Hematopoietic multipotent progenitor cell treated with erythropoietin and hydrocortisone succinate and interleukin-3 and kit ligand, for 6 days (in vitro differentiated cells): ENCODE results near the gene APELA.
"Not testable (repeated sequence)": the region's sequence is repeated elsewhere in the genome, so short reads cannot be mapped to it uniquely, and the experiment has no call there.

Source experiments
- DNase-seq: peaks from one replicate; pipeline ENCODE4 v3.0.0-alpha.2; 2015

Gene APELA

DNA sequence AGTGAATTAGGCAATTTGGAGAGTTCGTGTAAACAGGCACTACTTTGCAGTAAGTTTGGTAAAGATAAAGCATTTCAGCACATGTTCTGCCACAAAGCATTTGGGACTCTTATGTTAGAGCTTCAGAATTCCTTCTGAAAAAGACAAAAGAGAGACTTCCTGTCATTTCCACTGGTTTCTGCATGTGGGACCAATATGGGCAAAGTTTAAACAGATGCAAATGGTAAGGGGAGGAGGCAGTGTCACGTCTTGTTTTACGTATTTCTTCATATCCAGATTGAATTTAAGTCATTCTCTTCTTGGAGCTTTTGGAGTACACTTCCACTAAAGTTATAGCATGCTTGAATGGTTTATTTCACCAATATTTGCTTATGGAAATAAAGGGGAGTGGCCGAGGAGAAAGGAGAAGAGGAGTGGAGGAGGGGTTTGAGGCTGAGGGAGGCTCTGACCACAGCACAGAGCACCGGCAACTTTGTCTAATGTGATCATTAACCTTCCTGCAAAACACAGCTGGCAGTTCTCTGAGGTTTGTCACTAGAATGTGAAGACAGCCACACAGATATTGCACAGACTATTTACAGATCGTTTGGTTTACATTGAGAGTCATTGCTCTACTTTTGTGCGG is at the start of gene APELA:
APELA (plus strand) TSS at position 479 of the 625 bp plus-strand sequence. CDS start 154 bp downstream, outside the sequence.
- DNase-seq = no peak

GRCh38 chr4:164828955-164829354 is 48.0 kb upstream of the APELA start:
- no peak for DNase-seq

DNA sequence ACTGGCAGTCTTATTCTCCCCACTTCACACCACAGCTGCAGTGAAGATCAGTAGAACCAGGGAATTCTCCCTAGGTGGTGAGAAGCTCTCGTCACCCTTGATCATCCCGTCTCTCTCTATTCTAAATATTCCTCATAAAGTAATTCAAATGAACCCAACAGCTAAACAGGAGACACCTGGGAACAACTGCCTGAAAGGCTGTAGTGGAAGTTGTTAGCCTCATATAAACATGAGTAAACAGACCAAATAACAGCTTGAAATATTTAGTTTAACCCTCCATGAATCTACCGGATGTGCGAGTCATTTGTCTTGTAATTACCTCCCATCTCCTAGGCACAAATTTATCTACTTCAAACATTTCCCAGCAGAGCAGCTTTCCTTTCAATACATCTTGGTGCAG is 30.4 kb upstream of the APELA start:
- DNase-seq = no peak

- DNase-seq = no peak
These were observed 30.0 kb upstream of the APELA start for GRCh38 chr4:164847016-164847415.

DNA sequence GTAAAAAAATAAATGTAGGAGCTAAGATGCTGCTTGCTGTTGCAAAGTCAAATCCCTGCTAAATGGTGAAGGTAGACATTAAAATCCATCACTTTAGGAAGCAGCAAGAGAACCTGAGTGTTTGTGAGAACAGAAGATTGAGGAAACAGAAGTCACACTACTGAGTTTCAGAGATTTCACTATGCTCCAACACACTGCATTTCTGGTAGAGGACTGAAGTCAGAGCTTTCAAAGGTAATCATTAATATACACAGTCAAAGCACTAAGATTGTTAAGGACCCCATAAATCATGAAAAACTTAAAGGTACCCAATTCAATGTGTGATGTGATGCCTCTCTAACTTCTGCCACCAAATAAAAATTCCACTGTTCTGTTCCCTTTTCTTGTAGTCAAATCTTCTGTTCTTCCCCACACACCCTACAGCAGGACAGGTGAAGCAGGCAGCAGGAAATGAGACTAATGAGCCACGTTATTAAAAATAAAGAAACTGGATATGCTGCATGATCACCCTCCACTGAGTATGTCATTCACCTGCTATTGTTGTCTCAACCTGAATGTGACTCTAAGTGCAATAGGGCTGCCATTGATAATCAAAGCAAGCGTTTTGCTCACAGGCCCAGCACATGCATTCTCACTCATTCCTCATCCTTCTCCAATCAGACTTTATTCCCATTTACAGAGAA is 28.9 kb upstream of the APELA start:
- DNase-seq = no peak

DNA sequence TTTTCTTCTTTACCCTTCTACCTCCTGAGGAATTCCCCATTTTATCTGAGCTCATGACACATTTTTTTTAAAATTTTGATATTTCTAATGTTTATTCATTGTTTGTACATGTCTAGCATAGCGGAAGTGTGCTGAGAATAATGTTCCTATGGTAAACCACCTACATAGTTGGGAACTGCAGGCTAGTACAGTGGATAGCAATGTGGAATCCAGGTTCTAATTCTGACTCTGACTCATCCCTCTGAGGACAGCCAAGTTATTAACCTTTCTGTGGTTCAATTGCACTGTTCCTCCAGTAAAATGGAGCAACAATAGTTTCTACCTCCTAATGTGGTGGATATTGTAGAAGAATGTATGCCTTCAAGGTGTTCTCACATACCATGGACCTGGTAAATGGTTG is 20.6 kb upstream of the APELA start:
- DNase-seq = no peak

DNA sequence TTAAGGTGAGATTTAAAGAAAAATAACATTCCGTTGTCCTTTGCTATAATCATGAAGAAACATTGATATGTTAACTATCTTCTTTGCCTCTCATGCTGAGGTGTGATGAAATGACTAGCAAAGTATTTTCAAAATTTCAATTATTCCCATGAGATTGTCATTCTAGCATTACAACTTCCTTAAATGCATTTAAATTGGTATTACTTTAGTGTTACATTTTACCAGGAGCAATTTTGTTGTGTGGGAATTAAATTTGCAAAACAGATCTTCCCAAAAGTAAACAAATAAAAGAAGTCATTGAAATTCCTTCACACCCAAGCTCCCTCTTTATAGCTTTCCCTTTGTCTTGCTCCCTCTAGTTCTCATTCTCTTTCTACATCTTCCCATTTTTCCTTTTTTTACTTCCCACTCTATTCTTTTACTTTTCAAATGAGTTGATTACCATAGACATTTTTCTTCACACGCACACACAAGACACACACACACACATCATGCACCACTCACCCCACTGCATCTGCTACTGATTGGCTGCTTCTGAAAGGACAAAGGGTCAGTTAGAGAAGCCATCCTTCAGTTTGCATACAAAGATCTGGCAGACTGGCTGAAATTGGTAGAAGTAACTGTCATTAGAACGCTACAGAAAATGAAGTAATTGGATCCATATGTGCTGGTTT is 10.0 kb upstream of the APELA start:
- DNase-seq = no peak

DNA sequence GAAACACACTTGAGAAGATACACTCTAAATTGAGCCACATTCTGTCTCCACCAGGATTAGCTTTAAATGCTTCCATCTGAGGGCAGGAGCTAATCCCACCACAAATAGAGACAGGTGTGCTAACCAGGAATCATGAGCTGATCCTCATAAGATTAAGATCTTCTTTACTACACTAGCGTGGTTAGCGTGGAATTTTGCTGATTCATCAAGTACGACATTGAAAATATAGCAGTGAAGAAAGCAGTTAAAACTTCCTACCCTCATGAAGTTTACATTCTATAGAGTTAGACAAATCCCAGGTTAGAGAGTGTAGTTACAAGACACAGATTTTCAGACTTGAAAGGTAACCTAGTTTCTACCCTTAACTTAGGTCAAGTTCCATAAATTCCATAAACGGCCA is 5.3 kb upstream of the APELA start:
- DNase-seq = no peak

DNA sequence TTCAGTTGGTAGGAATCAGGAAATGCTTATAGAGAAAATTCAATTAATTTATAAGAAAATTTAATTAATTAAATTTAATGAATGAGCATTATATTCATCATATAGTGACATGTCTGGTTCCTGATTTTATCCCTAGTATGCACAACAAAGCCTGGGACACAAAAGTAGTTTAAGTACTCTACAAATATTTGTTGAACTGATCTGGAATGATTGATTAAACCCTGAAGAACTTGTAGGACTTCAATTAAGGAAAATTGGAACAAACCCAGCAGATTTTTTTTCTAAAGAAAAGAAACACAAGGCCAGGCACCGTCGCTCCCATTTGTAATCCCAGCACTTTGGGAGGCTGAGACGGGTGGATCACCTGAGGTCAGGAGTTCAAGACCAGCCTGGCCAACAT is 4.5 kb upstream of the APELA start:
- no peak for DNase-seq

DNA sequence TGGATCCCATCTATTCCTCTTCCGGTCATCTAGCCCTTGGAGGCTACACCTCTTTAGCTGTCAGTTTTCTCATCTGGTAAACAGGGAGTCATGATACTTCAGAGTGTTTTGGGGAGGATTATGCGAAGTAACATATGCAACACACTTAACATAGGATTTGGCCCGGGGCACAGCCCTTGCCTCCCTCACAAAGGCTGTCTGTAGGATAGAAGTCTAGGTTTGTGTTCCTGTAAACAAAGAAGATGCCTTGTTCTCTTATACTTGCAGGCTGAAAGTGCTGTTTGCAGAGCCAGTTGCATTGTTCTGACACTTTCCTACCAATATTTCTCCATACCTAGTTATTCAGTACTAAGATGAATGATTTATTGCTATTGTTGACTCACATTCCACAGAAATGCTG is 2.2 kb upstream of the APELA start:
- DNase-seq = no peak

DNA sequence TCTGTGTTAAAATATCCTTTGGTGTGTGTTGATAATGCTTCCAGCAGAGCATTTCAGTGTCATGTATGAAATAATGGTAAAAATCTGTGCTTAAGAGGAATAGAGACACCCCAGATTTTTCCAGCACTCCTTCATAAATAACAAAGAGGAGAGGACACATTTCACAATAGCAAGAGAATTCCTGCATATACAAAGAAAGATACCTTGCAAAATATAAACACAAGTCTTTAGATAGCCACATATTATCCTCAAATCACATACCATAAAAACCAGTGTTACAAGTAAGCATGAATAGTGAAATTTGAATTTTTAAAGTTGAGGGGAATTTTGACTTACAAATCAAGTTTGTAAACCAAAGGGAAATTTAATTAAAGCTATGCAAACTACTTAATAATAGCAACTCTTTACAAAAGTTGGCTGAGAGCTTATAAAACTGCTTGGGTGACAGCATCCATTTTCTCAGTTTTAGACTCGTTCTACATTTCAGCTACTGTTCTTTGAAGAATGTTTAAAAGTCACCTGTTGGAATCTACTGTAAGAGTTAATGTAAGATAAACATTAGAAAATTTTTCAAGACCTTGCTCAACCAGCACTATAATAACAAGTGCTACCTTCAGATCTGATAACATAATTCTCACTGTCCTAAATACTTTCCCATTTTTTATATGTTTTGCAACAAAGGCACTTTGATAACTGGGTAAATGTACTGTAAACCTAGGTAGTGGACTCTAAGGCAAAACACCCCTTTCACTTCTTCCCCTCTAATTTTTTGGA is 3.7 kb downstream of the APELA start:
- no peak for DNase-seq

- DNase-seq = no peak
These were observed 11.2 kb downstream of the APELA start for GRCh38 chr4:164888096-164888715.

GRCh38 chr4:164890691-164891090 is 13.7 kb downstream of the APELA start:
- DNase-seq = no peak

DNA sequence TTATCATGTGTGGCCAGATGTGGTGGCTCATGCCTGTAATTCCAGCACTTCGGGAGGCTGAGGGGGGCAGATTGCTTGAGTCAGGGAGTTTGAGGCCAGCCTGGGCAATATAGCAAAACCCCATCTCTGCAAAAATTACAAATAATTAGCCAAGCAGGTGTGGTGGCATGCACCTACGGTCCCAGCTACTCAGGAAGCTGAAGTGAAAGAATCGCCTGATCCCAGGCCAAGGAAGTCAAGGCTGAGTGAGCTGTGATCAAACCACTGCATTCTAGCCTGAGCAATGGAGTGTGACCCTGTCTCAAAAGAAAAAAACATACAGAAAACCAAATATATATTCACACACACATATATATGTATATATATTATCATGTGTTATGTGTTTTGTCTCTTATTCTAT is 15.0 kb downstream of the APELA start:
- no peak for DNase-seq

DNA sequence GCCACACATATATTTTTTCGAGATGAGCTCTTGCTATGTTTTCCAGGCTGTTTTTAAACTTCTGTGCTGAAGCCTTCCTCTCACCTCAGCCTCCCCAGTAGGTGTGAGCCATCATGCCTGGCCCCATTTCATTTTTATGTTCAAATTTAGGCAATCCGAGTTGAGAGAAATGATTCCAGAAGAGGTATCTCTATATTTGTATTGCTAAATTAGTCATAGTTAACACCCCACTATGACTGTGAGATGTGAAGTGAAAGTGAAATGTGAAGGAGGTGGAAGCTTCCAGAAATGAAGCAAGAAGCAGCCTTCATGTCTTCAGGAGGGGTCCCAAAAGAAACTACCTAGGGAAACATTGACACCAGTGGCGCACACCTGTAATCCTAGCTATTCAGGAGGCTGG is 17.7 kb downstream of the APELA start:
- no peak for DNase-seq

GRCh38 chr4:164902608-164903007 is 25.6 kb downstream of the APELA start:
- no peak for DNase-seq

- no peak for DNase-seq
These were observed 27.4 kb downstream of the APELA start for GRCh38 chr4:164904336-164904735.

- DNase-seq = no peak
These were observed 28.0 kb downstream of the APELA start for GRCh38 chr4:164904941-164905340.

DNA sequence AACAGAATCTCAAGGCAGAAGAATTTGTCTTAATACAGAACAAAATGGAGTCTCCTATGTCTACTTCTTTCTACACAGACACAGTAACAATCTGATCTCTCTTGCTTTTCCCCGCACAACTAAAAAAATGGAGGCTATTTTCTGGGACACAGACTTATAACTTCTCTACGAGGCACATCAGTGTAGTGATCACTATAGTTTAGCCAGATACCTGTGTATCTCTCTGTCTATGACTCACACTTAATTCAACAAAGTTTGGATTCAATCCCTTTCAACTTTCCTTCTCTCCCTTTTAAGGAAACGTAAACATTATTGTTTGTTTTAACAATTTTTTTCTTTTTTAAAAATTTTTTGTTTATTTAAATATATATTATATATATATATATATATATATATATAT is 29.4 kb downstream of the APELA start:
- DNase-seq = no peak

GRCh38 chr4:164913506-164913905 is 36.5 kb downstream of the APELA start:
- not testable (repeated sequence) for DNase-seq

DNA sequence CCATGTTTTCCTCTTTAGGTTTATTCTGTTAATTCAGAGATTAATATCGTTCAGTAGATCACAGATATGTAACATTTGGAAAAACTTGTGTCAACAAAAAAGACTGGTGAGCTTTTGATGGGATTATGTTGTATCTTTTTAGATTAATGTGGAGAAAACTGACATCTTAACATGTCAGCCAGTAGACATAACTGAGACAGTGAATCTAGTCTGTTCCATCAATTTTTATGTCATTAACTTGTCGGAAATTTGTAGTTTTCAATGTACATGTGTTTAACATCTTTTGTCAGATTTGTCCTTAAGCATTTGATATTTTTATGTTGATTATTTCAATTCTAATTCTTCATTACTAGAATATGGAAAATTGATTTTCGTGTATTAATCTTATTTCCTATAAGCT is 42.0 kb downstream of the APELA start:
- DNase-seq = no peak

DNA sequence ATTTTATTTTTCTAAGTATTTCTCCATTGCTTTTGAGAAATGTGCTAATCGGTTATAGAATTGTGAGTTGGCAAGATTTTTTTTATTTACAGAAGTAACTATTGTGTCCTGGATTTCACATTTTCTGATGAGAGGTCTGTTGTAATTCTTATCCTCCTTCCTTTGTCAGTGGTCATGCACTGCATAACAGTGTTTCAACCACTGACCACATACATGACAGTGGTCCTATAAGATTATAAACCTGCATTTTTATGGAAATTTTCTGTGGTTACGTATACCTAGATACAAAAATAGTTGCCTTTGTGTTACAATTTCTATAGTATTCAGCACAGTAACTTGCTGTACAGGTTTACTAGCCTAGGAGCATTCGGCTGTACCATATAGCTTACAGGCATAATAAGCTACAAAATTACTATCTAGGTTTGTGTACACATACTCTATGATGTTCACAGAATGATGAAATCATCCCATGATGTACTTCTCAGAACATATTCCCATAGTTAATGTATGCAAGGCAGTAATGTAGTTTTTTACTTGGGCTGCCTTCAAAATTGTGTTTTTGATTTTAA is 47.8 kb downstream of the APELA start:
- no peak for DNase-seq

DNA sequence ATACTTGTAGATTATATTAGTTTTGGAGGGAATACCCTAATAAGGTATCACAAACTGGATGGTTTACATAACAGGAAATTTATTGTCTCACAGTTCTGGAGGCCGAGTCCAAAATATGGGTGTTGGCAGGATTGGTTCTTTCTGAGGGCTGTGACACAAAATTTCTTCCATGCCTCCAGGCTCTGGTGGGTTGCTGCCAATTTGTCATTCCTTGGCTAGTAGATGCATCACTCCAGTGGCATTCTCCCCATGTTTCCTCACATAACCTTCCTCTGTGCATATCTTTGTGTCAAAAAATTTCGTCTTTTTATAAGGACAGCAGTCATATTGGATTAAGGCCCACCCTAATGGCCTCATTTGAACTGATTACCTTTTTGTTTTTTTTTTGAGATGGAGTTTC is 49.3 kb downstream of the APELA start:
- DNase-seq = no peak
